T-helper 22 cell (primary cell): Measurements from ENCODE around the gene ARHGAP32.

Experiments used
- DNase-seq: peaks from one replicate; pipeline ENCODE4 v3.0.0-alpha.2; 2020; ENCODE audit warnings: low read depth

ARHGAP32 gene

GRCh38 chr11:128953151-128953550, 239.0 kb downstream of the ARHGAP32 start:
- DNase-seq, result no peak

GRCh38 chr11:128949791-128950454, 242.2 kb downstream of the ARHGAP32 start:
- DNase-seq, result no peak

- DNase-seq, result no peak
Measured at GRCh38 chr11:128948583-128948982, 243.5 kb downstream of the ARHGAP32 start.

GRCh38 chr11:128947773-128948172, 244.4 kb downstream of the ARHGAP32 start:
- DNase-seq, result no peak

GRCh38 chr11:128946648-128947047, 245.5 kb downstream of the ARHGAP32 start:
- no peak for DNase-seq

- no peak for DNase-seq
Measured at GRCh38 chr11:128943428-128943976, 248.6 kb downstream of the ARHGAP32 start.

GRCh38 chr11:128942817-128943427, 249.2 kb downstream of the ARHGAP32 start, which contains the start of gene TP53AIP1:
Gene TP53AIP1, minus strand, starts transcription at chr11:128942871. Its CDS starts 5,053 bp downstream, at chr11:128937818.
- no peak for DNase-seq

GRCh38 chr11:128942272-128942612, 249.9 kb downstream of the ARHGAP32 start:
- no peak for DNase-seq

- DNase-seq, result no peak
Measured at GRCh38 chr11:128941573-128942271, 250.4 kb downstream of the ARHGAP32 start.

GRCh38 chr11:128941110-128941509, 251.0 kb downstream of the ARHGAP32 start:
- DNase-seq, result no peak

GRCh38 chr11:128940603-128941002, 251.5 kb downstream of the ARHGAP32 start:
- no peak for DNase-seq

- DNase-seq, result no peak
Measured at GRCh38 chr11:128940156-128940555, 252.0 kb downstream of the ARHGAP32 start.

GRCh38 chr11:128939591-128939990, 252.5 kb downstream of the ARHGAP32 start:
- DNase-seq, result no peak

- DNase-seq, result no peak
Measured at GRCh38 chr11:128938156-128938885, 253.8 kb downstream of the ARHGAP32 start.

- no peak for DNase-seq
Measured at GRCh38 chr11:128937480-128937879, 254.6 kb downstream of the ARHGAP32 start.

- no peak for DNase-seq
Measured at GRCh38 chr11:128936606-128937251, 255.4 kb downstream of the ARHGAP32 start.

- no peak for DNase-seq
Measured at GRCh38 chr11:128934926-128935325, 257.2 kb downstream of the ARHGAP32 start.

- no peak for DNase-seq
Measured at GRCh38 chr11:128934351-128934750, 257.8 kb downstream of the ARHGAP32 start.

- DNase-seq, result no peak
Measured at GRCh38 chr11:128933481-128934178, 258.5 kb downstream of the ARHGAP32 start.

GRCh38 chr11:128931668-128932067, 260.5 kb downstream of the ARHGAP32 start:
- no peak for DNase-seq

GRCh38 chr11:128931066-128931465, 261.1 kb downstream of the ARHGAP32 start:
- no peak for DNase-seq
